Heart left ventricle (tissue), 16 donors: ENCODE data around the gene MAGIX. TPM values are rescaled to one million over a fixed set of nuclear protein-coding genes. Genes with fewer than 3 reads are reported as not detected.

Source experiments
- ATAC-seq, 4 donors: fragments of 200-7000 bp; cut with Tn5 transposase; one replicate each; pipeline ENCODE4 v1.9.1; 2020 to 2022; ENCODE audit warnings: moderate library complexity in 4 of 4, mild to moderate bottlenecking in 3 of 4, moderate number of reproducible peaks in 1 of 4
- DNase-seq, 5 donors: peaks; one replicate each; pipeline ENCODE4 v3.0.0-alpha.2; 2020
- H3K27ac ChIP-seq, 12 donors: fragments of 200-600 bp; sonication (generic) in 4 of 12; one replicate each; pipeline versions ENCODE4 v1.5.0 to v1.8.0; 2016 to 2022; ENCODE audit warnings: mild to moderate bottlenecking in 2 of 12
- H3K27me3 ChIP-seq, 9 donors: fragments of 200-600 bp; sonication (generic) in 2 of 9; one replicate each; pipeline versions ENCODE4 v1.5.1 to v1.8.0; 2016 to 2022; ENCODE audit warnings: mild to moderate bottlenecking in 3 of 9
- H3K36me3 ChIP-seq, 9 donors: fragments of 200-600 bp; sonication (generic) in 2 of 9; one replicate each; pipeline versions ENCODE4 v1.5.0 to v1.8.0; 2018 to 2022; ENCODE audit warnings: mild to moderate bottlenecking in 2 of 9
- H3K4me1 ChIP-seq, 12 donors: fragments of 200-600 bp; sonication (generic) in 4 of 12; one replicate each; pipeline versions ENCODE4 v1.5.0 to v1.8.0; 2016 to 2022; ENCODE audit warnings: mild to moderate bottlenecking in 3 of 12
- H3K4me3 ChIP-seq, 12 donors: fragments of 200-600 bp; sonication (generic) in 4 of 12; one replicate each; pipeline versions ENCODE4 v1.5.0 to v1.8.0; 2017 to 2022; ENCODE audit warnings: mild to moderate bottlenecking in 9 of 12, moderate library complexity in 4 of 12
- H3K9me3 ChIP-seq, 12 donors: fragments of 200-600 bp; sonication (generic) in 4 of 12; one replicate each; pipeline versions ENCODE4 v1.5.0 to v1.8.0; 2016 to 2022; ENCODE audit warnings: mild to moderate bottlenecking in 1 of 12
- POLR2A ChIP-seq, 2 donors: fragments of 450-650 bp; IDR thresholded peaks; one replicate each; pipeline ENCODE4 v1.6.1; 2017; ENCODE audit warnings: antibody characterized with exemption in 2 of 2, mild to moderate bottlenecking in 2 of 2, moderate library complexity in 2 of 2
- WGBS, 4 donors: extraction: QIAGEN DNeasy Blood & Tissue Kit in 2 of 4; methylation state at CpG; one replicate each; pipeline versions ENCODE4 v1.1.5 to v1.1.7; 2013 to 2018; 5-methylcytosine and 5-hydroxymethylcytosine counted together
- intact Hi-C, 10 donors: fragments of 100-400 bp; cut with DNase I; formaldehyde crosslinking; loops; one replicate each; pipeline versions ENCODE4 v1.11.1 to v1.14.2; 2022
- polyA plus RNA-seq, 2 donors: library from polyadenylated mRNA; stranded (reverse); fragments of 200-250 nt; gene quantifications; one replicate each; pipeline ENCODE4 v1.2.3, GENCODE V29; 2013
- total RNA-seq, 9 donors: library from RNA; depleted of rRNA in 2 of 9; stranded (reverse); fragments of >200 nt in 2 of 9; fragmentation: NEBNext Ultra II Directional in 3 of 9; extraction: Animal tissue kit (Norgen Biotek cat#: 25700) in 3 of 9; gene quantifications; one replicate each; pipeline versions ENCODE4 v1.1.0 to v1.2.4, GENCODE V29; 2016 to 2023
- TF ChIP-seq, protein P1 (sequence below), 12 donors: fragments of 200-600 bp; sonication (generic) in 4 of 12; IDR thresholded peaks; one replicate each; pipeline versions ENCODE4 v1.5.0 to v1.8.0; 2018 to 2022; ENCODE audit warnings: antibody characterized with exemption in 12 of 12, mild to moderate bottlenecking in 5 of 12
- donor health status: ischemic (EF 13 %, LVEDD 7.1; RV severe dilation, severe dysfunction).
- donor health status: healthy with polysubstance abuse.
- donor health status: DM: no; HTN: yes; CAD: no.
- donor health status: DM: no; HTN: no; CAD: no.
- donor health status: ischemic (EF 25% LVEDD 6.9; RV normal size, moderate dysfunction).
- donor health status: ischemic (EF 25% LVEDD 5.7; RV mildly dilated, moderate dysfunction).
- donor health status: healthy.
- donor health status: DM: yes; HTN: yes; CAD: no.
- donor health status: ischemic (EF 35%, LVEDD 5.7; RV mildly dilated, moderate dysfunction).
- donor health status: nonischemic (EF 11% LVEDD 7.7; RV severe dilation, severe dysfunction).
- donor health status: DM: yes; HTN: yes; CAD: no.
- donor health status: PGD.
- donor health status: ischemic (EF 29% LVEDD 5.4; RV normal size, mild dysfunction).
- donor health status: nonischemic (EF 23%, LVEDD 6.1; RV moderate dilation, normal function).

MAGIX gene
- total and polyA plus RNA-seq, 11 donors = 2.6 to 7.1 (median 3.3) TPM

DNA sequence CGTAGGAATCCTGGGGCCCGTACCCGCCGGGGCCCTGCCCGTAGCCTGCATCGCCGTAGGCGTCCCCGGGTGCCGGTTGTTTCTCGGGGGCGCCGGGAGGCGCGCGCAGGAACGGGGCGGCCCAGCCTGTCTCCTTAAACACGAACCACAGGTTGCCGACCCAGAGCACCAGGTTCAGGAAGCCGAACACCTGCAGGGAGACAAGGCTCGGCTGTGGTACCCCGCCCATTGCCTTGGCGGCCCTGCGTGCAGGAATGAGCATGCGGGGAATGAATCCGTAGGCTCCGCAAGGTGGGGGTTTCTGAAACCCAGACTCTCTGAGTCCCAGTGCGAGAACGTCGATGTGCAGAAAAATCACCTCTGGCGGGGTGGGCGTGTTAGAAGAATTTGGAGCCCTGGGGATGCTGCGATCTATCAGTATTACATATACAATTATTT lies 29.0 kb downstream of the MAGIX start:
- intact Hi-C loops = loop anchor here in 4 of 10 donors (5.0 to 10.0 kb wide), 4 partner anchors 73 to 733 kb away; partner anchors contain the start of genes PPP1R3F (in 2 of the 4), CLCN5 (in 1 of the 4) and FOXP3 (in 1 of the 4)
- H3K27ac ChIP-seq = peak overlapping the region; percentile 3 to 92 (median 87)
- H3K4me1 ChIP-seq = peaks cover 0 to 10% (median 2%) of the 10 kb centered on the region in 12 donors
- DNase-seq (no peak), ATAC-seq (no peak)
- H3K27me3 ChIP-seq = no peaks in the 10 kb centered on the region
- H3K9me3 ChIP-seq = no peaks in the 10 kb centered on the region
- WGBS, 4 donors = 1 to 45% (median 23%) methylated on average over 13 to 34 of the region's 34 CpGs
- no peaks in the 10 kb centered on the region for H3K36me3 ChIP-seq
- peak overlapping the region; percentile 57 to 96 (median 72) for H3K4me3 ChIP-seq
- no peak for TF ChIP-seq POLR2A (IDR thresholded peaks at IDR 0.05)
- TF ChIP-seq, protein P1, sequence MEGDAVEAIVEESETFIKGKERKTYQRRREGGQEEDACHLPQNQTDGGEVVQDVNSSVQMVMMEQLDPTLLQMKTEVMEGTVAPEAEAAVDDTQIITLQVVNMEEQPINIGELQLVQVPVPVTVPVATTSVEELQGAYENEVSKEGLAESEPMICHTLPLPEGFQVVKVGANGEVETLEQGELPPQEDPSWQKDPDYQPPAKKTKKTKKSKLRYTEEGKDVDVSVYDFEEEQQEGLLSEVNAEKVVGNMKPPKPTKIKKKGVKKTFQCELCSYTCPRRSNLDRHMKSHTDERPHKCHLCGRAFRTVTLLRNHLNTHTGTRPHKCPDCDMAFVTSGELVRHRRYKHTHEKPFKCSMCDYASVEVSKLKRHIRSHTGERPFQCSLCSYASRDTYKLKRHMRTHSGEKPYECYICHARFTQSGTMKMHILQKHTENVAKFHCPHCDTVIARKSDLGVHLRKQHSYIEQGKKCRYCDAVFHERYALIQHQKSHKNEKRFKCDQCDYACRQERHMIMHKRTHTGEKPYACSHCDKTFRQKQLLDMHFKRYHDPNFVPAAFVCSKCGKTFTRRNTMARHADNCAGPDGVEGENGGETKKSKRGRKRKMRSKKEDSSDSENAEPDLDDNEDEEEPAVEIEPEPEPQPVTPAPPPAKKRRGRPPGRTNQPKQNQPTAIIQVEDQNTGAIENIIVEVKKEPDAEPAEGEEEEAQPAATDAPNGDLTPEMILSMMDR (IDR thresholded peaks at IDR 0.05) = peak in 1 of 12 donors; percentile 8

DNA sequence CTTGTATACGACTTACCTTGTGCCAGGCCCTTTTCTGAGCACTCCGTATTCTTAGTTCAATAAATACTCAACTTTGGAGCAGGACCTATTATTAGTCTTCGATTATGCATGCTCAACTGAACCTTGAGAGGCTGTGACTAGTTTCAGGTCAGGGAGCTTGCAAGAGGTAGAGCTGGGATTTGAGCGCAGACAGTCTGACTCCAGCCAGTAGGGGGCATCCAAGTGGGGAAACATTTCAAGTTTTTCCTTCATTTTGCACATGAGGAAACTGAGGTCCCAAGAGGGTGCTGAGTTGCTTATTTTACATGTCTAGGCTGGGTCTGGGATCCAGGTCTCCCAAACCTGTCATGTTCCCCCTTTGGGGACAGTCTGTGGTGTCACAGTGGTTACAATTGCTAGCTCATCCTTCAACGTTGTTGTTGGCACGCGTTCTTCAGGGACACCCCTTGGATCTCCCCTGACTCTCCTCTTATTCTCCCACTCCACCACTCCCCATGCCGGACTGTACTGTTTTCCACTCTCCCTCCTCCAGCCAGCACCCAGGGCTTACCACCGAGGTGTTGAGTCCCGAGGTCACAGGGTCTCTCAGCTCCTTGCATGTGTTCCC lies 30.3 kb downstream of the MAGIX start:
- intact Hi-C loops = loop anchor here in 4 of 10 donors (5.0 to 10.0 kb wide), 4 partner anchors 72 to 732 kb away; partner anchors contain the start of genes PPP1R3F (in 2 of the 4), CLCN5 (in 1 of the 4) and FOXP3 (in 1 of the 4)

DNA sequence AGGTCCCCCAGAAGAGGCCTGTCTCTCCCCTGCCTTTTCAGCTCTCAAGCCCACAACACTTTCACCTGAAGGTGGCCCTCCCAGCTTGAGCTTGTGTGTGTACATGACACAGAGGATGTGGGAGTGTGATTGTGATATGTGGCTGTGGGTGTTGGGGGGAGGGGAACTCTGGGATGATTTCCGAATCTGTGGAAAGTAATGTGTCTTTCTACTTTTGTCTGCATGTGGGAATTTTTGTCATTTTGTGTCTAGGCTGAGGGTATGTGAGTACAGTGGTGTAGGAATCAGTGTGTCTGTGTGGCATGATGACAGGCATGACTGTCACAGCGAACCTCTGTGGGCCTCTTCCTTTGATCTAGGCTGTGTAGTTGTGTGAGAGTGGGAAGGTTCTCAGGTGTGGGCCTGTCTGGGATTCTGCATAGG lies 31.0 kb downstream of the MAGIX start:
- no peak for DNase-seq
- no peak for ATAC-seq
- no peaks in the 10 kb centered on the region for H3K9me3 ChIP-seq
- intact Hi-C loops = loop anchor here in 4 of 10 donors (5.0 to 10.0 kb wide), 4 partner anchors 71 to 731 kb away; partner anchors contain the start of genes PPP1R3F (in 2 of the 4), CLCN5 (in 1 of the 4) and FOXP3 (in 1 of the 4)
- H3K4me3 ChIP-seq = no peak overlapping the region
- peaks cover 0 to 10% (median 2%) of the 10 kb centered on the region in 12 donors for H3K4me1 ChIP-seq
- WGBS, 4 donors = 60 to 78% (median 70%) methylated on average over 2 of the region's 2 CpGs
- no peaks in the 10 kb centered on the region for H3K36me3 ChIP-seq
- TF ChIP-seq POLR2A (IDR thresholded peaks at IDR 0.05) = no peak
- TF ChIP-seq, protein P1 (IDR thresholded peaks at IDR 0.05) = no peak
- H3K27me3 ChIP-seq = no peaks in the 10 kb centered on the region
- no peak overlapping the region for H3K27ac ChIP-seq

More for the DNA sequence above, 30.3 kb downstream of the MAGIX start:
- Histone ChIP-seq H3K27ac (no peak overlapping the region), H3K9me3 (no peaks in the 10 kb centered on the region), H3K36me3 (no peaks in the 10 kb centered on the region), H3K27me3 (no peaks in the 10 kb centered on the region), H3K4me1 (peaks cover 0 to 10% (median 2%) of the 10 kb centered on the region in 12 donors), H3K4me3 (no peak overlapping the region)
- TF ChIP-seq POLR2A (IDR thresholded peaks at IDR 0.05) = no peak
- TF ChIP-seq, protein P1 (IDR thresholded peaks at IDR 0.05) = peak in 11 of 12 donors; percentile 20 to 56 (median 45)
- ATAC-seq (no peak), DNase-seq (no peak)
- WGBS, 4 donors = 61 to 66% (median 64%) methylated on average over 10 of the region's 10 CpGs

DNA sequence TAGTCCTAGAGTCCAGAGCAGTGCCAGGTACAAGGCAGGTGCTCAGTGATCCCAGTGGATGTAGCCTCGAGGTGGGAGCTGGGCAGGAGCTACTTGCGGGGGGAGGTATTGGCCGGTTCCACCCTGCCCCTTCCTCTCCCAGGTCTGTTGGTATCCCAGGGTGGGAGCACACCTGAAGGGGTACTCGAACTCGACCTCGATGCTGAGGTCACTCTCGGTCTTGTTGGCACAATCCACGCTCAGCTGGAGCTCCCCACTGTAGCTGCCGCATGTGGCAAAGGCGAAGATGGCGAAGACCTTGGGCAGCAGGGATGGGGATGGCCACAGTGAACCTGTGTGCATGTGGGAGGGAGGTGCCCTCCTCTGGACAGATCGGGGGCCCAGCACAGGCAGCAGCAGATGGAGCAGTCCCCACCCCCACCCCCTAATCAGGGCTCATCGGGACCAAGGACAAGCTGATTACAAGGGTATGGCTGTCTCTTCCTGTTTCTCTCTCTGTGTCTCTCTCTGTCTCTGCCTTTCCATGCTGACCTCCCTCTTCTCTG lies 35.1 kb downstream of the MAGIX start:
- H3K27ac ChIP-seq = no peak overlapping the region
- no peaks in the 10 kb centered on the region for H3K9me3 ChIP-seq
- H3K4me3 ChIP-seq = no peak overlapping the region
- peaks cover 0 to 11% (median 2%) of the 10 kb centered on the region in 12 donors for H3K4me1 ChIP-seq
- TF ChIP-seq POLR2A (IDR thresholded peaks at IDR 0.05) = no peak
- TF ChIP-seq, protein P1 (IDR thresholded peaks at IDR 0.05) = no peak
- H3K27me3 ChIP-seq = no peaks in the 10 kb centered on the region
- intact Hi-C loops = loop anchor here in 4 of 10 donors (5.0 to 10.0 kb wide), 4 partner anchors 67 to 727 kb away; partner anchors contain the start of genes CLCN5 (in 1 of the 4), FOXP3 (in 1 of the 4) and PPP1R3F (in 1 of the 4)
- H3K36me3 ChIP-seq = no peaks in the 10 kb centered on the region
- no peak for ATAC-seq
- DNase-seq = no peak
- WGBS, 4 donors = 64 to 77% (median 68%) methylated on average over 12 to 13 of the region's 13 CpGs
